NCI-H187 treated with DMSO at 0.1 percent for 48 hours (cell line): Measurements from ENCODE around the gene ZBTB16.

ENCODE experiments used
- DNase-seq: peaks from one replicate; lab custom pipeline; 2025; lab: John Stamatoyannopoulos, UW

Gene ZBTB16

GRCh38 chr11:114213622-114214021 is 154.1 kb downstream of the ZBTB16 start:
- DNase-seq, result no peak

GRCh38 chr11:114215428-114215827 is 155.9 kb downstream of the ZBTB16 start:
- DNase-seq, result no peak

DNA sequence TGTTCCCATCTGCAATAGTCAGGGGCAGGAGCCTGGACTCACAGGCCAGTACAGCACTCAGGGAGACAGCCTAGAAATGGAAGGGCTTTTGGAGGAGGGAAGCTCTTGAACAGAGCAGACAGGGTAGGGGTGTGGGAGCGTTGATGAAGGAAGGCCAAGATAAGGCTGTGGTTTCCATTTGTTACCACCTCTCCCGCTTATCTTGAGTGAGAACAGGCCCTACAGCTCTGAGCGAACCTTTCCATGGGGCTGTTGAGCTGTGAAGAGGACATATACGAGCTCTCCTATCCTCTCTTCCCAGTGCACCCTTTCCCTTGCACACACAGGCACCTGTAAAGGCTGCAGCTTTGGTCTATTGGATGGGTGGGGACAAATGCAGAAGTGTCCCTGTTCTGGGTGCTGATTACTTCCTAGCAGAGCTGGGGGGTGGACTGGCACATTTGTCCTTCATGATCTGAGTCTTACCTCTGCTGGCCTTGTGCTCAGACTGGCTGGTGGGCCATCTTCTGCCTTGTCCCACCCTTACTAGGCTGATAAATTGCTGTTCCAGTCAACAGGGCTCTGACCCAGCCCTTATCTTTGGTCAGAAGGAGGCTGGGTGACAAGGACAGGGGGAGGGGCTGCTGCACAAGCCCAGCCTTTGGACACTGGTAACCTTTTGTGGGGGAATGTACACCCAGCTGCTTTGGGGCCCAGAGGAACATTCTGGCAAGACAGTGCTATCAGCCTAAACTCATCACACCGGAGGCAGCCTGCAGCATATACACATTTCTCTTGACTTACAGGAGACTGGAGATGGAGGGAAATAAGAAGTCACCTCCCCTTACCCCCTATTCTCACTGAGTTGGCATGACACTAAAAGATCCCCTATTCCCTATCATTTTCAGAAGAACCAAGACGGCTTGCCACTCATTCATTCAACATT is 156.6 kb downstream of the ZBTB16 start:
- no peak for DNase-seq

GRCh38 chr11:114216796-114217180 is 157.3 kb downstream of the ZBTB16 start:
- no peak for DNase-seq

GRCh38 chr11:114218508-114218907 is 159.0 kb downstream of the ZBTB16 start:
- DNase-seq, result no peak

DNA sequence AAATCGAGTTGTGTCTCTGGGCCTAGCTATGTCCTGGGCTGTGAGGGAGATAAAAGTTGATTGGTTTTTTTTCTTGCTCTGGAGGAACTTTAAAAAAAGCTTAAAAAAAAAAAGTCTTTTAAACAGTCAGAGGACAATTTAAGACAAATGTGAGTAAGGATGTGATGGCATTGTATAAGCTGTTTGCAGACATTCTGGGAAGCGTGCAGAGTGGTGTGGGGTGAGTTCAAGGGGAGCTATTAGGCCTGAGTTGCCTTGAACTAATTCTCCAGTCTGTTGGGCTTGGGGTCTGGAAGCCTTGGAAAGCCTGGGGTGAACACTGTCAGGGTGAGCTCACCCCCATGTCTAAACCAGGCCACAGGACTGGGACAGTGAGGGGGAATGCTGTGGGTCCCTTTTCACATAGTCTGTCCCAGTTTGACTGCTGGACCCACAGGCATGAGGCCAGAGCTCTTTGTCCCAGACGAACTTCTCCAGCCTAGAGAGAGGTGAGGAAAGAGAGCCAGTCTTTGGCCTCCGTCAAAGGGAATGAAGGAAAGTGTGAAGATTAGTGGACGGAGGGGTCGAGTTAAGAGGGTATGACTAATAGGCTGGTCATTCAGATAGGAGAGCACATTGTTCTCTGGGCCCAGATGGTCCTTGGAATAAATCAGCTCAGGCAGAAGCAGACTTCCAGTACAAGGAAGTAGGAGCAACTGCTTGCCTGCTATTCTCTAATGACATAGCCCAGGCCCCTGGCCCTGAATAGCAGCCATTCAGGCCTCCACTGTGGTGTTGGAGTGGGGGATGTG is 160.2 kb downstream of the ZBTB16 start:
- DNase-seq, result no peak

- DNase-seq, result no peak
Observed at GRCh38 chr11:114221037-114221436, 161.5 kb downstream of the ZBTB16 start.

GRCh38 chr11:114225661-114226060 is 166.2 kb downstream of the ZBTB16 start:
- no peak for DNase-seq

DNA sequence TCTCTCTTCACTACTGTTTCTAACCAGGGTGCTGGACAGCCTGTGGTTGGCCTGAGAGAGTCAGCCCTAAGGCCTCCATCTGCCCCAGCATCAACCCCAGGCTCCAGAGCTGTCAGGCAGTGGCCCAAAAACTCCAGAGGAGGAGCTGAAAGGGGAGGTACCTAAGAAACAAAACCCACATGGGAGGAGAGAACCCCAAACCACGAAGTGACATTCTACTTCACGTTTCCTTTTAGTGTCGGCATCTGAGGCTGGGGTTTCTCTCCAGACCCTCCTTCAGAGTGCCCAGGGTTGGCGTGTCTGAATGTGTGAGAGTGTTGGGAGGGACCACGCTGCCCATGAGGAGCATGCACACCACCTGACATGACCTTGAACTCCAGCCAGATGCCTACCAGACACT is 166.8 kb downstream of the ZBTB16 start:
- DNase-seq, result no peak

GRCh38 chr11:114228435-114229411 is 169.2 kb downstream of the ZBTB16 start:
- no peak for DNase-seq

DNA sequence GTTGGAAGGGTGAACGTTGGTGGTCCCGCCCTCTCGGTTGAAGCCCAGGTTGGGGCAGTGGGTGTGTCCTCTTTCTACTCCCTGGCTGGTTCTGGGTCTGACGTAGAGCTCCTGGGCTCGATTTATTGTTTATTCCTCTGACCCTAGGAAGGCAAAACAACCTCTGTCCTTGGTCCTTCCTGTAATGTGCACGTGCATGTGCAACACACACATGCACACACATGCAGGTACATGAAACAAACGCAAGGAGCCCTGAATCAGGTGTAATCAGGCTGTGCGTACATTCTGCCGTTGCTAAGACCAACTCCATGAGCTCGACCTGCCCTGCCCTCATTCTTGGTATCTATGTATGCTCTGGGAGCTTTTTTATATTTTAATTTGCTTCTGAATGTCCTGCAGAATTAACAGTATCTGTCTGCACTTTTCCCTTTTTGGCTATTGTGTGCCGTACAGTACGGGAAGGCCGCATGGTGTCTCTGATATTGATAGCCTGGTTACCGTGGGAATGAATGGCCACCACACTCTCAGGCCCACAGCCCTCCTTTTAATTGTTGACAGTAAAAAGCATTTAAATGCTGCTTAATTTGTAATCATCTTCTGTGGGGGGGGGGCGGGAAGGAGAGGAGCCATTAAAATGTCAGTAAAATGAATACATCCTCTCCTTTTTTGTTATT is 170.7 kb downstream of the ZBTB16 start:
- no peak for DNase-seq

DNA sequence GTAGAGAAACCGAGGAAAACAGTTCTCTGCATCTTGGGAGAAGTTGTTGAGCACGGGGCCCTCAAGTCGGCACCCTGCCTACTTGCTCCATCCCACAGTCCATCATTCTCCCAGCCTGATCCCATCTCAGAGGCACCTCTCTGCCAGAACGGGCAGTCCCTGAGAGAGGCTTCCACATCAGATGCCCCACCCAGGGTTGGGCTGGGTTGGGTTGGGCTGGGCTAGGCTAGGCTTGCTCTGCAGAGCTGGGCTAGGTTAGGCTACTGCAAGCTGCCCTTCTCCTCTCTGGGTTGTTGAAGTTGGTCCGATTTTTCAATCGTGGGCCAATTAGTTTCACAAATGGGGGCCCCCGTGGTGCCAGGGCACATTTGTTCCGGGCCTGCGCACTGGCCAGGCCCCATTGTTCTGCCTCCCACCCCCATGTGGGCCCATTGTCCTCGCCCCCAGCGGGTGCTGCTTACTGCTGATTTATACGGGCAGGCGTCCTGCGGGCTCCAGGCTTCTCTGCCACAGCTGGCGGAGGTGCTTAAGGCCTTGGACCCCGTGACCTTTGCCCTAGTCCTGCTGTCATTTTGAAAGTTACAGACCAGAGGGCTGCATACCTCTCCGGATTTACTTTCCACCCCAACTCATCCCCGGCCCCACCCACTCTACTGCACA is 173.0 kb downstream of the ZBTB16 start:
- no peak for DNase-seq

DNA sequence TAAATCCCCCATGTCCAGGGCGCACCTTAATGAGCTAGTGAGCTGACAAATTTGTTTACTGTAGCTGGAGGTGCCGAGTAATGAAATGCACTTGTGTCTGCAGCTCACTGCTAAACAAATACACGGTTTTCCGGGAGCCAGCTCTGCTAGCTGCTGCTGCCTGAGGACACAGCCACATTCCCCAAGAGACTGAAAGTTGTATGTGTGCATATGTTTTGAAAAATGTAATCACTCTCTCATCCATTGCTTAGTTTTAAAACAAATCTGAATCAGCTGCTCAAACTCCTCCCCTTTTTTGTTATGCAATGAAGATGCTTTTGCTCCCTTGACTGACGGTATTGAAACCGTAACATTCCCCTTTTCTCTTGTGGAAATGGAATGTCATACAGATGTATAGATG is 174.2 kb downstream of the ZBTB16 start:
- no peak for DNase-seq

GRCh38 chr11:114236829-114237228 is 177.3 kb downstream of the ZBTB16 start:
- no peak for DNase-seq

DNA sequence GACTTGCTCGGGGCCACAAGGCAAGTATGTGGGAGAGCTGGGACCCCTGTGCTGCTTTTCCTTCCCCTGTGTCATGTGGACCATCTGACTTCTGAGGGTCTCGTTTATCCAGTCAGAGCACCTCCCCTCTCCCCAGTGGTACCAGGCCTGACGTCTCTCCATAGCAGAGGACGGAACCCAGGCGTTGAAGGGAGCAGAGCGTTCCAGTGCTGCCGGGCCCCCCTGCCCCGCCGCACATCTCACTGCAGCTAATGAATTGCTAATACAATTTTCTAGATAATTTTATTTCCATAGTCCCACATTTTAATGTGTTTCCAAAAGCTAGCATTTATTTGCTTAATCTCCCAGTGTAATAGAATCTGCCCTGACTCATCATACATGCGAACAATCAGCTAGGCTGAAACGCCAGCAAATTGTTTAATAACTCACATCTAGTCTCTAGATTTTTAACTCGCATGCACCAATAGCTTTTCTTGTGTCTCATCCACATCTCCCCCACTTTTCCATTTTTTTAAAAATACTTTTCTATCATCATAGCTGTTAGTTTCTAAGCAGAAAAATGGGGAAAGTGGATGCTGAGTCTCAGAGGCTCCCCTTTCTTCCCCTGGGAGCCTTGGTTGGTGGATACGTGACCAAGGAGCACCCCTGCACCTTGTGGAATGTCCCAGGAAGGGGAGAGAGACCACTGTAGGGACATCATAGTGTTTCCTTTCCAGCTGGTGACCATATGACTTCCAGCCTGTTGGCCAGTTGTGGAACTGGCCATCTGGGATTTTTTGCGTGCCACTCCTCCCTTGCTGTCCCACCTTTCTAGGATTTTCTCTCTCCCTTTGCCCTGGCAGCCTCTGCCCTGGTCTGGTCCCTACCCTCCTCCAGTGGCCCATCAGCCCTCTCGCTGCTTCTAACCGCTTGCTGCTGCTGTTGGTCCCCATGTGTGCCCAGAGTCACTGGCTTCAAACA is 178.1 kb downstream of the ZBTB16 start:
- no peak for DNase-seq

DNA sequence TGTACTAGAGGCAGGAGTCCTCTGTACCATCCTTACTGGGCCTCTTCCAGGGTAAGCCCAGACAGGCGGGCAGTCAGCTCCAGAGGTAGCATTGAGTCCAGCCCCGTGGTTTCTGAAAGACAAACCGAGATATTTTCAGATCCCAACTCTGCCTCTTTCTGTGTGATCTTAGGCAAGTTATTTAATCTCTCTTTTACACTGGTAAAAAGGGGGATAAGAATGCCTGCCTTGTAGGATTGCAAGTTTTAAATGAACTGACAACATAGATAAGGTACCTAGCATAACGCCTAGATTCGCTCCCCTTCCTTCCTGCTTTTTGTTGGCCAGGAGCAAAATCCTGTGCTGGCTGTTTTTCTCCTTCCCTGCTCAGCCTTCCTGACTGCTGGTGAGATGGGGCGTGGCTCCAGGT is 180.2 kb downstream of the ZBTB16 start:
- DNase-seq, result no peak

DNA sequence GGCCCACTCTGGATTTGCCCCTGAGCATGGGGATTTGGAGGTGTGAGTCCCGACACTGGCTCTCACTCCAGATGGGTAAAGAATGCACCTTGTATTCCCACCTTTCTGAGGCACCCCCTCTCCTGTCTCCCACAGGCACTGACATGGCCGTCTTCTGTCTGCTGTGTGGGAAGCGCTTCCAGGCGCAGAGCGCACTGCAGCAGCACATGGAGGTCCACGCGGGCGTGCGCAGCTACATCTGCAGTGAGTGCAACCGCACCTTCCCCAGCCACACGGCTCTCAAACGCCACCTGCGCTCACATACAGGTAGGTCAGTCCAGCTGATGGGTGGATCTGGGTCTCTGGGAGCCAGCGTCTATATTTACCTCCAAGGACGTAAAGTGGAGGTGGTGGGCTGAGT is 182.5 kb downstream of the ZBTB16 start:
- DNase-seq, result no peak

DNA sequence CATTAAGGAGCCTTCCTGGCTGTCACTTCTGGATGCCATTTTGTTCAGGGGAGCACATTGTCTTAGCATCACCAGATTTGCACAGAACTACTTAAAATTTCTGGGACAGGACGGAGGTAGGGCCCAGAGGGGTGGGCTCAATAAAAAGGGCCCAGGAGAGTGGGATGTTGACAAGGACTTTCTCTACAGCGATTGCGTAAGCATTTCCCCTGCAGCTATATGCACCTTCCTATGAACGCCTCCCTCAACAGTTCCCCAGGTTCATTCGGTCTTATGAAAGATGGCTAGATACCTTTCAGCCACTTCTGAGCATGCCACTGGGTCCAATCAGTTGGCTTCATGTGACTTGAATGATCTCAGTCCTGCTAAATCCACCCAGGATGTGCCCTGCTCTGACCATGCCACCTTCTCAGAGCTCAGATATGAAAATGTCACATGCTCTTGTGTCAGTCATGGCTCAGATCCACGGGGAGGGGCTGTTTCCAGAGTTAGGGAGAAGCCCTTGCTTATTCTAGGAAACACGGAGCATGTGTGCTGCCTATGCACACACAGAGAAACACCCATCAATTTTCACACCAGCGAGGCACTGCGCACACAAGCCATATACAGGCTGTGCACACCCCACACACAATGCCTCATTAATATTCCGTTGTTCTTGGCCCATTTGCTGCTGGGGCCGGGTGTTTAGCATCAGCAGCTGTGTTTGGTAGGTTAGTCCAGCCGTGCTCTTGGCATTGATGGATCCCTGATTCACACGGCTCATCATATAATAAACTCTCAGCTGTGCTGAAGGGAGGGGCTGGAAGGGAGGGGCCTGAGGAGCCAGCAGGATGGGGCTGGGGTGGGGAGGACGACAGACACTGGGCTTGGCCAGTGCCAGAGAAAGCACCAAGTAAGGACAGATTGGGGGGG is 184.2 kb downstream of the ZBTB16 start:
- DNase-seq, result no peak
